SK-MEL-5 (cell line): ENCODE data around the gene DAB2. TPM values are rescaled to one million over a fixed set of nuclear protein-coding genes. Genes with fewer than 3 reads are reported as not detected.

Experiments used
- DNase-seq: peaks from one replicate; pipeline ENCODE4 v3.0.0-alpha.2; 2016; ENCODE audit warnings: low read depth, low spot score
- in situ Hi-C: cut with HindIII; loops from 2 replicates; pipeline ENCODE4 v1.10.0; 2016; ENCODE audit warnings: low sequenced_read_pairs, high pct_unique_total_duplicates, low pct_unique_long_range_greater_than_20kb
- total RNA-seq: library from RNA; depleted of rRNA; stranded (reverse); fragments of >200 nt; shearing (Covaris generic); gene quantifications from 2 replicates; pipeline ENCODE4 v1.2.3, GENCODE V29; 2014

DAB2 gene
- total RNA-seq, 1 experiment from 2014 or later: 221 TPM

- no peak for DNase-seq
- in situ Hi-C loops: no loop called here
These were observed 54.0 kb downstream of the DAB2 start for GRCh38 chr5:39370555-39371366.

GRCh38 chr5:39369123-39369815 is 55.5 kb downstream of the DAB2 start:
- no peak for DNase-seq
- in situ Hi-C loops: no loop called here

- in situ Hi-C loops: no loop called here
- DNase-seq: no peak
These were observed 56.7 kb downstream of the DAB2 start for GRCh38 chr5:39368116-39368515.

GRCh38 chr5:39367711-39368110 is 57.1 kb downstream of the DAB2 start:
- DNase-seq: no peak
- in situ Hi-C loops: no loop called here

- in situ Hi-C loops: no loop called here
- no peak for DNase-seq
These were observed 60.4 kb downstream of the DAB2 start, which contains the start of gene C9 for GRCh38 chr5:39364367-39364766. C9 (minus strand) TSS chr5:39364495; CDS start chr5:39364464, 31 bp downstream.

GRCh38 chr5:39363217-39363616 is 61.6 kb downstream of the DAB2 start:
- DNase-seq: no peak
- in situ Hi-C loops: no loop called here

- no peak for DNase-seq
- in situ Hi-C loops: no loop called here
These were observed 62.1 kb downstream of the DAB2 start for GRCh38 chr5:39362646-39363045.

- in situ Hi-C loops: no loop called here
- no peak for DNase-seq
These were observed 63.5 kb downstream of the DAB2 start for GRCh38 chr5:39361306-39361705.

GRCh38 chr5:39360471-39361111 is 64.2 kb downstream of the DAB2 start:
- DNase-seq: peak; percentile 58
- in situ Hi-C loops: no loop called here

- in situ Hi-C loops: no loop called here
- DNase-seq: no peak
These were observed 68.5 kb downstream of the DAB2 start for GRCh38 chr5:39356263-39356662.

- DNase-seq: no peak
- in situ Hi-C loops: no loop called here
These were observed 69.5 kb downstream of the DAB2 start for GRCh38 chr5:39355324-39355723.

GRCh38 chr5:39353717-39354399 is 70.9 kb downstream of the DAB2 start:
- no peak for DNase-seq
- in situ Hi-C loops: no loop called here

GRCh38 chr5:39352951-39353350 is 71.8 kb downstream of the DAB2 start:
- in situ Hi-C loops: no loop called here
- no peak for DNase-seq

- in situ Hi-C loops: no loop called here
- no peak for DNase-seq
These were observed 72.6 kb downstream of the DAB2 start for GRCh38 chr5:39352170-39352569.

GRCh38 chr5:39349484-39349883 is 75.3 kb downstream of the DAB2 start:
- in situ Hi-C loops: no loop called here
- no peak for DNase-seq

GRCh38 chr5:39342460-39342859 is 82.3 kb downstream of the DAB2 start:
- in situ Hi-C loops: no loop called here

GRCh38 chr5:39341896-39342295 is 82.9 kb downstream of the DAB2 start:
- peak; percentile 86 for DNase-seq
- in situ Hi-C loops: no loop called here

More at GRCh38 chr5:39342460-39342859, 82.3 kb downstream of the DAB2 start:
- no peak for DNase-seq

GRCh38 chr5:39340506-39340905 is 84.3 kb downstream of the DAB2 start:
- in situ Hi-C loops: no loop called here
- no peak for DNase-seq
